BJ (cell line): ENCODE data around the gene WFIKKN1. TPM values are rescaled to one million over a fixed set of nuclear protein-coding genes. Genes with fewer than 3 reads are reported as not detected.

Source experiments
- CTCF ChIA-PET: fragments of 350-600 bp; formaldehyde crosslinking; extraction: SDS; loops from one replicate; lab custom pipeline; 2021; ENCODE audit warnings: antibody characterized with exemption, inconsistent platforms; lab: Yijun Ruan, JAX
- POLR2A ChIA-PET: fragments of 300-600 bp; sonication (Branson Sonifier 250); formaldehyde crosslinking; extraction: SDS; loops from one replicate; lab custom pipeline; 2021; ENCODE audit warnings: antibody characterized with exemption; lab: Charles Lee
- DNase-seq: peaks from one replicate; pipeline ENCODE4 v3.0.0-alpha.2; 2011; ENCODE audit warnings: low read depth
- H3K27me3 ChIP-seq: 2 replicates; pipeline ENCODE4 v1.6.0; 2011; ENCODE audit warnings: low read length; ENCODE audit not compliant: control insufficient read depth, insufficient read depth
- H3K36me3 ChIP-seq: 2 replicates; pipeline ENCODE4 v1.5.1; 2011; ENCODE audit warnings: low read length; ENCODE audit not compliant: control insufficient read depth, insufficient read depth
- H3K4me3 ChIP-seq: 2 replicates; pipeline ENCODE4 v1.5.1; 2011; ENCODE audit warnings: low read depth, mild to moderate bottlenecking, control low read depth, low read length
- polyA plus RNA-seq: library from polyadenylated mRNA; depleted of rRNA; stranded (reverse); fragments of >200 nt; gene quantifications from 2 replicates; pipeline ENCODE4 v1.2.3, GENCODE V29; 2011
- TF ChIP-seq, protein P1 (sequence below): IDR thresholded peaks from 2 replicates; pipeline ENCODE4 v1.5.1; 2011; ENCODE audit warnings: low read depth, mild to moderate bottlenecking, control low read depth, inconsistent platforms, low read length, moderate library complexity; ENCODE audit not compliant: insufficient read depth

Gene WFIKKN1
- polyA plus RNA-seq, 1 experiment = not detected

DNA sequence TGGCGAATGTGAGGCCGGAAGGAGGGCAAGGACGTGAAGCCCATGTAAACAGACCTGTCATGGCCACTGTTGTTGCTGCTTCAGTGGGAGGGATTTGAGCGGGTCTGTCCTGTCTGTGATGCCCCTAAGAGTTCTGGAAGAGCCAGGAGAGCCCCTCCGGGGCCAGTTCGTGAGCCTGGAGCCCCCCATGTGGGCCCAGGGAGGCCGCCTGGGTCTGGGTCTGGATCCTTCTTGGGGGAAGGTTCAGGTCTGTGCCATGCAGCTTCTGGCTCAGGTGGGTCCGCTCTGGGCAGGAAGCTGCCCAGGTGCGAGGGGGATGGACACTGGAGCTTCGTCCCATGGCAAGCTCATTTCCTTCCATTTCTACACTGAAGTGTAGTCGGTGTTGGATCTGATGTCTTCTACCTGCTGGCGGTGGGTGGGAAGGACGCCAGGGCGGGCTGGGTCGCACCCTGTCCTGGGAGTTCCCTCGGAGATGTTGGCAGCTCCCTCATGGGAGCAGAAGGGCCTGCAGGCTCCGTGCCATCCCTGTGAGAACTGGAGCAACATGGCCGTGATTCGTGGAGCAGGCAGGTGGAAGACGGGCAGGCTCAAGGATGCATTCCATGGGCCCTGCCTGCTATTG, 11.2 kb upstream of the WFIKKN1 start:
- peaks cover 1% of the 10 kb centered on the region; the same call in 1 of the 2 replicates for H3K36me3 ChIP-seq
- H3K27me3 ChIP-seq = no peaks in the 10 kb centered on the region
- ChIA-PET CTCF (no interaction called here), POLR2A (no interaction called here)
- TF ChIP-seq, protein P1, sequence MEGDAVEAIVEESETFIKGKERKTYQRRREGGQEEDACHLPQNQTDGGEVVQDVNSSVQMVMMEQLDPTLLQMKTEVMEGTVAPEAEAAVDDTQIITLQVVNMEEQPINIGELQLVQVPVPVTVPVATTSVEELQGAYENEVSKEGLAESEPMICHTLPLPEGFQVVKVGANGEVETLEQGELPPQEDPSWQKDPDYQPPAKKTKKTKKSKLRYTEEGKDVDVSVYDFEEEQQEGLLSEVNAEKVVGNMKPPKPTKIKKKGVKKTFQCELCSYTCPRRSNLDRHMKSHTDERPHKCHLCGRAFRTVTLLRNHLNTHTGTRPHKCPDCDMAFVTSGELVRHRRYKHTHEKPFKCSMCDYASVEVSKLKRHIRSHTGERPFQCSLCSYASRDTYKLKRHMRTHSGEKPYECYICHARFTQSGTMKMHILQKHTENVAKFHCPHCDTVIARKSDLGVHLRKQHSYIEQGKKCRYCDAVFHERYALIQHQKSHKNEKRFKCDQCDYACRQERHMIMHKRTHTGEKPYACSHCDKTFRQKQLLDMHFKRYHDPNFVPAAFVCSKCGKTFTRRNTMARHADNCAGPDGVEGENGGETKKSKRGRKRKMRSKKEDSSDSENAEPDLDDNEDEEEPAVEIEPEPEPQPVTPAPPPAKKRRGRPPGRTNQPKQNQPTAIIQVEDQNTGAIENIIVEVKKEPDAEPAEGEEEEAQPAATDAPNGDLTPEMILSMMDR = no peak
- H3K4me3 ChIP-seq = no peak overlapping the region
- DNase-seq = no peak

DNA sequence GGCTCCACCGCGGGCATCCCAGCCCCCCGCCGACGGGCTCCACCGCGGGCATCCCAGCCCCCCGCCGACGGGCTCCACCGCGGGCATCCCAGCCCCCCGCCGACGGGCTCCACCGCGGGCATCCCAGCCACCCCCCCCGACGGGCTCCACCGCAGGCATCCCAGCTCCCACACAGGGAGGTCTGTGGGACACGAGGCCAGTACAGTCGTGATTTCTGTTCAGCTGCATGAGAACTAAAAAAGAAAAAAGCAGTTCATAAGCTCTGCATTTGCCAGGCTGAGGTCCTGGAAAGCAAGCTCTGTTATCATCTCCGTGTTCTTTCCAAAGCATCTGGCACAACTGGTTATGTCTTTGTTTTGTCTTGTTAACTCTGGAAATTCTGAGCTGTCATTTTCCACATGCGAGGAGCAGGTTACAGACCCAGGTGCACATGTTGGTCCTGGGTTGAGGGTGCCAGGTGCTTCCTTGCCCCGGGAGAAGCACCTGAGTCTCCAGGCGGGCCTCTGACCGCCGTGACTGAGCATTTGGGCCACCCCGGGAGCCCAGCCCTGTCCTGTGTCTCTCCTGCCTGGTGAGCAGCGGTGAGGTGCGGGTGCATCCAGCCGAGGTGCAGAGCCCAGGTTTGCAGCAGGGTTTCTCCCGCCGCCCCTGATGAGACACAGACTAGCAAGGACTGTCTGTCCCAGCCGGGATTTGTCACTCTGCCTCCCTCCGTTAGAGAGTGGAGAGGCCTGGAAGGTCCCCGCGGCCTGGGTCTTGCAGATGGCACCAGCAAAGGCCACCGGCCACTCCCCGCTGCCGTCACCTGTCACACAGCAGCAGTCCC, 9.9 kb upstream of the WFIKKN1 start:
- POLR2A ChIA-PET = no interaction called here
- TF ChIP-seq, protein P1 = no peak
- no peak for DNase-seq
- Histone ChIP-seq H3K4me3 (no peak overlapping the region), H3K27me3 (no peaks in the 10 kb centered on the region), H3K36me3 (peaks cover 1% of the 10 kb centered on the region; the same call in 1 of the 2 replicates)
- CTCF ChIA-PET = interaction anchor here (1.0 to 1.6 kb wide), 2 partner anchors 35 to 74 kb away, joined by 3 read pairs; no protein-coding TSS in a partner anchor

DNA sequence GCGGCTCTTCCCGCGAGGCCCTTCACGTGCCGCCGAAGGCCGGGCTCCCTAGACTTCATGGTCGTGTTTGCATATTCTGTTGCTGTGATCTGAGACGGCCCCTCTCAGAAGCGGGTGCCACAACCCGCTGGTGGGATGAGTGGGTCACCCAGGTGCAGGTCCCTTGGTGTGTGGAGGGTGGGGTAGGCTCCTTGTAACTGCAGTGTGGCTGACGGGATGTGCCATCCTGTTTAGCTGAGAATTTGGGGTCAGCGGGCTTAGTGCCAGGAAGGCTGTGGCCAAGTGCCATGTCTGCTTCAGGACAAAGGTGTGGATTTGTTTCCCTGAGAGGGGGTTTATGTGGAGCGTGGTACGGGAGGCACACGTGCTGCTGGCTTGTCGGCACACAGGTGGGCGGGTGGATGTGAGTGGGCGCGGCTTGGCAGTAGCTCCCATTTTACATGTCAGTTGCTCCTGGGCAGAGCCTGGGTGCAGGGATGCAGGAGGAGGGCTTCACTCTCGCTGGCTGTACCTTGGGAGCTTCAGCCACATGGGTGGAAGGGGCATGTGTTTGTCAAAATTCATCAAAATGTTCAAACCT, 9.2 kb upstream of the WFIKKN1 start:
- Histone ChIP-seq H3K4me3 (no peak overlapping the region), H3K36me3 (peaks cover 1% of the 10 kb centered on the region; the same call in 1 of the 2 replicates), H3K27me3 (no peaks in the 10 kb centered on the region)
- ChIA-PET CTCF (interaction anchor here (1.0 to 1.7 kb wide), 3 partner anchors 21 to 75 kb away, joined by 3 to 5 read pairs (median 3); no protein-coding TSS in a partner anchor), POLR2A (no interaction called here)
- TF ChIP-seq, protein P1 = no peak
- DNase-seq = no peak

DNA sequence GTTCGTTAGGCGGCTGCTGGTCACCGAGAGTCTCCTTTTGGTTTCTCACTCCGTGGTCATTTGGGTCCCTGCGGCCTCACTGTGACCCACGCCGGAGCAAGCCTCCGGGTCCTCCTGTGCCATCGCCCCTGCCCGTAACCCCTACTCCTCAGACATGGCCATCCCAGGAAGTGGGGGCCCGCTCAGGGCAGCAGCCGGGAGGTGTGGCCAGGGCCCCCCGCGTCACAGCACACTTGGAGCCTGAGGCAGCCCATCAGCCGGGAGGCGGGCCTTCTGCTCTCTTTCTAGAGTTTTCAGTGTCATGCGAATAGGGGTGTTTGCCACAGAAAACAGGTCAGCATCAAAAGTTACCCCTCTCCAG, 7.9 kb upstream of the WFIKKN1 start:
- POLR2A ChIA-PET = no interaction called here
- no peak overlapping the region for H3K4me3 ChIP-seq
- no peak for DNase-seq
- H3K36me3 ChIP-seq = peaks cover 3% of the 10 kb centered on the region
- no peaks in the 10 kb centered on the region for H3K27me3 ChIP-seq
- TF ChIP-seq, protein P1 = no peak
- CTCF ChIA-PET = interaction anchor here (1.7 kb wide), 1 partner anchor 22 kb away, joined by 5 read pairs; no protein-coding TSS in a partner anchor

DNA sequence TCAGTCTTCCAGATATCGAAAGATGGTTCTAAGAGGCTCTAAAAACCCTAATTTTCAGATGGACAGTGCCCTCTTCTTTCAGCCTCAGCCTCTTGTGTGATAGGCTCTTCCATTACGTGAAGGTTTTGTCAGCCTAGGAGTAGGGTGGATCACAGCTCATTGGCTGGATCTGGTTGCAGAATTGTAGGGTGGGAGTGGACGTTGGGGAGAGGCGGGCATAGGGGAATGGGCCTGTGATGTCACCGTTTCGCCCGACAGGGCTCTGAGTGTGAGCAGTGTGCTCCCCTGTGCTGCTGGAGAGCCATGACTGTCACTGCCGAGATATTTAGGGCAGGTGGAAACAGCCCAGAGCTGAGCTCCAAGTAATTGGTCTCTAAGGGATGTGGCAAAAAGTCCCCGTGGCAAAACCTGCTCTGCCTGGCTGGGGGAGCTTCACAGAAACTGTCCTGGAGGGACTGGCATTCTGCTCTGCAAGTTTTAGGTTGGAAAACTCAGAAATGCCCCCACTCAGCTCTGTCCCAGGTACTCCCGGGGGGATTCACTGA, 6.2 kb upstream of the WFIKKN1 start:
- CTCF ChIA-PET = no interaction called here
- POLR2A ChIA-PET = no interaction called here
- H3K27me3 ChIP-seq = no peaks in the 10 kb centered on the region
- DNase-seq = no peak
- TF ChIP-seq, protein P1 = no peak
- peaks cover 5% of the 10 kb centered on the region for H3K36me3 ChIP-seq
- H3K4me3 ChIP-seq = no peak overlapping the region
